Karpas-422 (cell line): ENCODE results near the gene XAGE1B. TPM values are rescaled to one million over a fixed set of nuclear protein-coding genes. Genes with fewer than 3 reads are reported as not detected.
"Not testable (repeated sequence)": the region's sequence is repeated elsewhere in the genome, so short reads cannot be mapped to it uniquely, and the experiment has no call there.

Source experiments
- DNase-seq: peaks from one replicate; pipeline ENCODE4 v3.0.0-alpha.2; 2015
- H2AFZ ChIP-seq: fragments of 200-600 bp; sonication (generic); 2 replicates; pipeline ENCODE4 v1.6.1; 2014; ENCODE audit warnings: antibody characterized with exemption, low read length, mixed read lengths
- H3K27ac ChIP-seq: fragments of 200-600 bp; sonication (generic); 2 replicates; pipeline ENCODE4 v1.5.1; 2014; ENCODE audit warnings: mild to moderate bottlenecking, low read length, moderate library complexity
- H3K27me3 ChIP-seq: fragments of 200-600 bp; sonication (generic); 2 replicates; pipeline ENCODE4 v1.6.1; 2014; ENCODE audit warnings: low read length, mixed read lengths
- H3K36me3 ChIP-seq: fragments of 200-600 bp; sonication (generic); 2 replicates; pipeline ENCODE4 v1.6.1; 2014; ENCODE audit warnings: low read length, mixed read lengths; ENCODE audit not compliant: insufficient read depth
- H3K4me1 ChIP-seq: fragments of 200-600 bp; sonication (generic); 2 replicates; pipeline ENCODE4 v1.6.1; 2014; ENCODE audit warnings: mild to moderate bottlenecking, low read length, mixed read lengths
- H3K4me2 ChIP-seq: fragments of 200-600 bp; sonication (generic); 2 replicates; pipeline ENCODE4 v1.6.1; 2014; ENCODE audit warnings: low read length, low read depth, mild to moderate bottlenecking; ENCODE audit not compliant: poor library complexity, severe bottlenecking
- H3K4me3 ChIP-seq: fragments of 200-600 bp; sonication (generic); 2 replicates; pipeline ENCODE4 v1.5.1; 2014; ENCODE audit warnings: mild to moderate bottlenecking, antibody characterized with exemption, low read length, mixed read lengths
- H3K79me2 ChIP-seq: fragments of 200-600 bp; sonication (generic); 2 replicates; pipeline ENCODE4 v1.6.1; 2014; ENCODE audit warnings: mild to moderate bottlenecking, low read length, mixed read lengths
- H3K9ac ChIP-seq: fragments of 200-600 bp; sonication (generic); 2 replicates; pipeline ENCODE4 v1.6.0; 2014; ENCODE audit warnings: low read length
- H3K9me2 ChIP-seq: fragments of 200-600 bp; sonication (generic), shearing (Covaris generic); replicated peaks from 2 replicates; pipeline ENCODE4 v1.6.0; 2014; ENCODE audit warnings: mild to moderate bottlenecking, low read length, moderate library complexity; ENCODE audit not compliant: insufficient read depth
- H3K9me3 ChIP-seq: fragments of 300-700, 200-600 bp; sonication (generic); 2 replicates; pipeline ENCODE4 v1.6.1; 2014; ENCODE audit warnings: low read length, mixed read lengths
- H4K20me1 ChIP-seq: fragments of 200-600 bp; sonication (generic); 2 replicates; pipeline ENCODE4 v1.6.1; 2014; ENCODE audit warnings: mild to moderate bottlenecking, antibody characterized with exemption, low read length, low read depth; ENCODE audit not compliant: insufficient read depth
- total RNA-seq: library from RNA; depleted of rRNA; stranded (reverse); fragments of >200 nt; shearing (Covaris generic); gene quantifications from 2 replicates; pipeline ENCODE4 v1.2.3, GENCODE V29; 2014; ENCODE audit warnings: low replicate concordance; rRNA removed

The XAGE1B gene
- not detected in 2 replicates for total RNA-seq

- not testable (repeated sequence) for H2AFZ ChIP-seq, H3K9ac ChIP-seq, H3K4me3 ChIP-seq, H3K27ac ChIP-seq, H3K79me2 ChIP-seq, H3K27me3 ChIP-seq, DNase-seq, H3K9me2 ChIP-seq, H3K9me3 ChIP-seq, H4K20me1 ChIP-seq, H3K4me2 ChIP-seq, H3K36me3 ChIP-seq, H3K4me1 ChIP-seq
Measured at GRCh38 chrX:52516987-52517325, at the start of gene XAGE1B. TSS of gene XAGE1B (minus strand) at chrX:52517063. CDS start at chrX:52515527, 1,536 bp downstream.

- DNase-seq: no peak
- no peak overlapping the region for H2AFZ ChIP-seq
- H3K36me3 ChIP-seq: no peaks in the 10 kb centered on the region
- no peak overlapping the region for H3K27ac ChIP-seq
- no peaks in the 10 kb centered on the region for H3K4me1 ChIP-seq
- no peak overlapping the region for H3K9ac ChIP-seq
- no peaks in the 10 kb centered on the region for H3K79me2 ChIP-seq
- no peaks in the 10 kb centered on the region for H4K20me1 ChIP-seq
- no peak overlapping the region for H3K4me3 ChIP-seq
- no peaks in the 10 kb centered on the region for H3K27me3 ChIP-seq
- H3K9me3 ChIP-seq: no peaks in the 10 kb centered on the region
- no peak overlapping the region for H3K4me2 ChIP-seq
- no peaks in the 10 kb centered on the region for H3K9me2 ChIP-seq
Measured at GRCh38 chrX:52563105-52563504, 46.2 kb upstream of the XAGE1B start.

- Histone ChIP-seq H3K27me3 (no peaks in the 10 kb centered on the region), H3K9me2 (no peaks in the 10 kb centered on the region), H3K4me1 (no peaks in the 10 kb centered on the region), H3K79me2 (no peaks in the 10 kb centered on the region), H3K4me2 (no peak overlapping the region), H2AFZ (no peak overlapping the region), H3K9me3 (no peaks in the 10 kb centered on the region), H3K27ac (no peak overlapping the region), H3K36me3 (no peaks in the 10 kb centered on the region), H3K9ac (no peak overlapping the region), H3K4me3 (no peak overlapping the region), H4K20me1 (no peaks in the 10 kb centered on the region)
- DNase-seq: no peak
Measured at GRCh38 chrX:52558140-52558539, 41.3 kb upstream of the XAGE1B start.

GRCh38 chrX:52556741-52557140, 39.9 kb upstream of the XAGE1B start:
- Histone ChIP-seq H3K9ac (no peak overlapping the region), H3K36me3 (no peaks in the 10 kb centered on the region), H3K27ac (no peak overlapping the region), H4K20me1 (no peaks in the 10 kb centered on the region), H3K9me3 (no peaks in the 10 kb centered on the region), H2AFZ (no peak overlapping the region), H3K4me3 (no peak overlapping the region), H3K27me3 (no peaks in the 10 kb centered on the region), H3K4me1 (no peaks in the 10 kb centered on the region), H3K9me2 (no peaks in the 10 kb centered on the region), H3K79me2 (no peaks in the 10 kb centered on the region), H3K4me2 (no peak overlapping the region)
- DNase-seq: no peak

- H4K20me1 ChIP-seq: no peaks in the 10 kb centered on the region
- no peak for DNase-seq
- no peaks in the 10 kb centered on the region for H3K79me2 ChIP-seq
- H3K9me3 ChIP-seq: no peaks in the 10 kb centered on the region
- no peak overlapping the region for H2AFZ ChIP-seq
- H3K9ac ChIP-seq: no peak overlapping the region
- H3K9me2 ChIP-seq: no peaks in the 10 kb centered on the region
- no peak overlapping the region for H3K27ac ChIP-seq
- H3K4me3 ChIP-seq: no peak overlapping the region
- no peaks in the 10 kb centered on the region for H3K27me3 ChIP-seq
- no peaks in the 10 kb centered on the region for H3K36me3 ChIP-seq
- H3K4me2 ChIP-seq: no peak overlapping the region
- H3K4me1 ChIP-seq: no peaks in the 10 kb centered on the region
Measured at GRCh38 chrX:52553995-52554642, 37.3 kb upstream of the XAGE1B start.

- not testable (repeated sequence) for H3K4me2 ChIP-seq, H2AFZ ChIP-seq, H3K9me3 ChIP-seq, H3K36me3 ChIP-seq, H3K4me1 ChIP-seq, DNase-seq, H3K27me3 ChIP-seq, H3K4me3 ChIP-seq, H4K20me1 ChIP-seq, H3K9me2 ChIP-seq, H3K79me2 ChIP-seq, H3K9ac ChIP-seq, H3K27ac ChIP-seq
Measured at GRCh38 chrX:52548769-52549168, 31.9 kb upstream of the XAGE1B start.

- H2AFZ ChIP-seq: no peak overlapping the region
- no peaks in the 10 kb centered on the region for H3K9me3 ChIP-seq
- no peak for DNase-seq
- H3K27me3 ChIP-seq: no peaks in the 10 kb centered on the region
- H3K4me1 ChIP-seq: no peaks in the 10 kb centered on the region
- no peak overlapping the region for H3K4me2 ChIP-seq
- H4K20me1 ChIP-seq: no peaks in the 10 kb centered on the region
- no peak overlapping the region for H3K9ac ChIP-seq
- no peaks in the 10 kb centered on the region for H3K36me3 ChIP-seq
- no peak overlapping the region for H3K27ac ChIP-seq
- no peak overlapping the region for H3K4me3 ChIP-seq
- H3K9me2 ChIP-seq: no peaks in the 10 kb centered on the region
- H3K79me2 ChIP-seq: no peaks in the 10 kb centered on the region
Measured at GRCh38 chrX:52544147-52544840, 27.4 kb upstream of the XAGE1B start.

- Histone ChIP-seq H4K20me1 (no peaks in the 10 kb centered on the region), H3K27ac (no peak overlapping the region), H3K4me1 (no peaks in the 10 kb centered on the region), H3K36me3 (no peaks in the 10 kb centered on the region), H3K9ac (no peak overlapping the region), H3K4me3 (no peak overlapping the region), H2AFZ (no peak overlapping the region), H3K9me3 (no peaks in the 10 kb centered on the region), H3K79me2 (no peaks in the 10 kb centered on the region), H3K27me3 (no peaks in the 10 kb centered on the region), H3K9me2 (no peaks in the 10 kb centered on the region), H3K4me2 (no peak overlapping the region)
- DNase-seq: no peak
Measured at GRCh38 chrX:52542311-52542710, 25.4 kb upstream of the XAGE1B start.
